ENCODE results near the gene ILKAP. TPM values are rescaled to one million over a fixed set of nuclear protein-coding genes. Genes with fewer than 3 reads are reported as not detected.

The ILKAP gene
- total and polyA plus RNA-seq, 2 of the 4 experiments (the other 2 are of a cell fraction): 13.3 to 44.2 TPM

GRCh38 chr2:238243496-238244076 is 40.1 kb upstream of the ILKAP start:
- Histone ChIP-seq H2BK15ac (ENCODE audit: low read depth, low read length) (no peak overlapping the region), H3K4ac (ENCODE audit: low read depth, low read length) (no peak overlapping the region), H3K14ac (replicated peaks; ENCODE audit: low read depth, low read length) (no peak overlapping the region), H2BK20ac (ENCODE audit: low read depth, low read length) (no peak overlapping the region), H3K9ac (ENCODE audit: low read depth, low read length) (no peak overlapping the region), H3K18ac (ENCODE audit: low read depth, low read length) (no peak overlapping the region), H2BK5ac (ENCODE audit: low read depth, low read length, poor library complexity, severe bottlenecking) (no peak overlapping the region), H3K9me3 (ENCODE audit: control insufficient read depth, insufficient read depth, low read length) (no peaks in the 10 kb centered on the region), H4K91ac (ENCODE audit: insufficient read depth, low read depth, low read length) (no peak overlapping the region), H2BK120ac (ENCODE audit: low read depth, low read length) (no peak overlapping the region), H2AK9ac (replicated peaks; ENCODE audit: low read depth, low read length, poor library complexity) (no peak overlapping the region), H3K56ac (ENCODE audit: extremely low read depth, insufficient read depth, low read length) (no peak overlapping the region), H2AK5ac (ENCODE audit: low read depth, low read length) (no peak overlapping the region), H2AFZ (replicated peaks; ENCODE audit: low read length, poor library complexity) (no peak overlapping the region), H3K36me3 (ENCODE audit: control insufficient read depth, insufficient read depth, low read length) (peaks cover 4% of the 10 kb centered on the region; the same call in 1 of the 2 replicates), H3K27me3 (ENCODE audit: control insufficient read depth, insufficient read depth, low read length) (peaks cover 9% of the 10 kb centered on the region), H3K27ac (ENCODE audit: insufficient read depth, low read length) (no peak overlapping the region), H3K9me1 (ENCODE audit: insufficient read depth, low read length) (no peaks in the 10 kb centered on the region), H4K8ac (ENCODE audit: low read depth in 2 of 2, low read length in 2 of 2) (no peak overlapping the region), H4K20me1 (ENCODE audit: insufficient read depth, low read length) (no peaks in the 10 kb centered on the region), H3K23ac (ENCODE audit: low read depth, low read length) (no peak overlapping the region), H3K79me1 (ENCODE audit: low read depth in 1 of 2, low read length in 2 of 2) (peaks cover 0 to 2% of the 10 kb centered on the region in 2 experiments; a peak in 1 of 4 replicates), H3K4me3 (ENCODE audit: insufficient read depth, low read depth, low read length) (no peak overlapping the region), H3K4me1 (ENCODE audit: control insufficient read depth, insufficient read depth, low read length) (peaks cover 2% of the 10 kb centered on the region; the same call in 1 of the 2 replicates), H4K5ac (ENCODE audit: low read depth, low read length) (no peak overlapping the region), H3K4me2 (ENCODE audit: low read depth, low read length) (no peak overlapping the region)
- POLR2A ChIA-PET (ENCODE audit: unreplicated experiment): no interaction called here
- ATAC-seq (ENCODE audit: low read depth): no peak
- in situ Hi-C loops (cut with MboI; ENCODE audit: low sequenced_read_pairs): no loop called here
- 82% methylated on average over 2 of the region's 10 CpGs; no CpG with 5 or more reads in 1 of the 2 experiments for WGBS, 2 experiments (ENCODE audit: extremely low coverage in 2 of 2, insufficient read length in 1 of 2)
- DNase-seq: no peak
- dilution Hi-C loops (cut with HindIII; ENCODE audit: low sequenced_read_pairs, unreplicated experiment): no loop called here
- TF ChIP-seq RAD21 (IDR thresholded peaks at IDR 0.05; ENCODE audit: low read length) (no peak), CTCF (conservative IDR thresholded peaks at IDR 0.05; ENCODE audit: low read depth, low read length) (peak; percentile 22; the same call in 1 of the 2 replicates), POLR2A (IDR thresholded peaks at IDR 0.05; ENCODE audit: low read depth, low read length) (no peak)
- CTCF ChIA-PET: interaction anchor here (1.3 kb wide), 1 partner anchor 16 kb away, joined by 3 read pairs; no protein-coding TSS in a partner anchor
- BruUV-seq (replicated peaks): no TSS peak
- intact Hi-C loops (cut with micrococcal nuclease): no loop called here
